Measurements from ENCODE around the gene IFNA16. TPM values are rescaled to one million over a fixed set of nuclear protein-coding genes. Genes with fewer than 3 reads are reported as not detected.
"Not testable (repeated sequence)": the region's sequence is repeated elsewhere in the genome, so short reads cannot be mapped to it uniquely, and the experiment has no call there.

IFNA16 gene
- total RNA-seq, 2 donors from 2014 or later, result not detected

GRCh38 chr9:21228122-21228521, 11.0 kb upstream of the IFNA16 start, which contains the start of gene IFNA17:
IFNA17 (minus strand) TSS chr9:21228222; CDS start chr9:21228173, 49 bp downstream.
- Mint-ChIP-seq H3K9me3 (no peaks in the 10 kb centered on the region), H3K36me3 (no peaks in the 10 kb centered on the region), H3K27ac (no peak within 1 kb of the TSS), H3K4me3 (no peak within 1 kb of the TSS), H3K4me1 (ENCODE audit: low read depth in 2 of 2) (no peaks in the 10 kb centered on the region), H3K27me3 (peaks cover 11 to 12% of the 10 kb centered on the region in 2 donors)
- ATAC-seq, result no peak
- DNase-seq (ENCODE audit: low spot score), result no peak

GRCh38 chr9:21213411-21214326, 3.4 kb downstream of the IFNA16 start:
- DNase-seq (ENCODE audit: low spot score); H3K4me1 Mint-ChIP-seq (ENCODE audit: low read depth in 2 of 2); H3K27ac Mint-ChIP-seq; ATAC-seq; H3K36me3 Mint-ChIP-seq; H3K9me3 Mint-ChIP-seq: not testable (repeated sequence)
- Mint-ChIP-seq H3K4me3 (peak overlapping the region; percentile 60), H3K27me3 (peaks cover 12 to 25% of the 10 kb centered on the region in 2 donors)

GRCh38 chr9:21212160-21212559, 5.0 kb downstream of the IFNA16 start:
- not testable (repeated sequence) for DNase-seq (ENCODE audit: low spot score); H3K4me1 Mint-ChIP-seq (ENCODE audit: low read depth in 2 of 2); H3K9me3 Mint-ChIP-seq; H3K36me3 Mint-ChIP-seq; H3K4me3 Mint-ChIP-seq; H3K27ac Mint-ChIP-seq
- peaks cover 12 to 21% of the 10 kb centered on the region in 2 donors for H3K27me3 Mint-ChIP-seq
- ATAC-seq, result peak in 1 of 2 donors; percentile 41

- not testable (repeated sequence) for H3K4me1 Mint-ChIP-seq (ENCODE audit: low read depth in 2 of 2); H3K27ac Mint-ChIP-seq; H3K36me3 Mint-ChIP-seq; H3K9me3 Mint-ChIP-seq; H3K4me3 Mint-ChIP-seq; ATAC-seq; DNase-seq (ENCODE audit: low spot score)
- H3K27me3 Mint-ChIP-seq, result peaks cover 8 to 20% of the 10 kb centered on the region in 2 donors
These were observed 6.3 kb downstream of the IFNA16 start for GRCh38 chr9:21210782-21211181.

GRCh38 chr9:21210311-21210710, 6.8 kb downstream of the IFNA16 start:
- H3K27ac Mint-ChIP-seq, result no peak overlapping the region
- no peak for DNase-seq (ENCODE audit: low spot score)
- no peaks in the 10 kb centered on the region for H3K9me3 Mint-ChIP-seq
- H3K36me3 Mint-ChIP-seq, result peaks cover 4% of the 10 kb centered on the region
- H3K27me3 Mint-ChIP-seq, result peaks cover 8 to 20% of the 10 kb centered on the region in 2 donors
- no peak overlapping the region for H3K4me3 Mint-ChIP-seq
- no peak for ATAC-seq
- H3K4me1 Mint-ChIP-seq (ENCODE audit: low read depth in 2 of 2), result peaks cover 0 to 6% of the 10 kb centered on the region in 2 donors

- H3K4me1 Mint-ChIP-seq (ENCODE audit: low read depth in 2 of 2); H3K36me3 Mint-ChIP-seq; ATAC-seq; H3K4me3 Mint-ChIP-seq; H3K9me3 Mint-ChIP-seq; DNase-seq (ENCODE audit: low spot score); H3K27ac Mint-ChIP-seq: not testable (repeated sequence)
- H3K27me3 Mint-ChIP-seq, result peaks cover 14 to 17% of the 10 kb centered on the region in 2 donors
These were observed 10.1 kb downstream of the IFNA16 start, which contains the start of gene IFNA10 for GRCh38 chr9:21207043-21207442. IFNA10 (minus strand) TSS chr9:21207143; CDS start chr9:21207097, 46 bp downstream.

GRCh38 chr9:21205204-21205603, 11.9 kb downstream of the IFNA16 start:
- Mint-ChIP-seq H3K27ac (no peak overlapping the region), H3K36me3 (peaks cover 5% of the 10 kb centered on the region), H3K27me3 (peaks cover 21 to 25% of the 10 kb centered on the region in 2 donors), H3K4me3 (no peak overlapping the region), H3K4me1 (ENCODE audit: low read depth in 2 of 2) (no peaks in the 10 kb centered on the region), H3K9me3 (no peaks in the 10 kb centered on the region)
- ATAC-seq (no peak), DNase-seq (ENCODE audit: low spot score) (no peak)

GRCh38 chr9:21202105-21202504, 15.0 kb downstream of the IFNA16 start, which contains the start of gene IFNA7:
IFNA7 (minus strand) TSS chr9:21202205; CDS start chr9:21202165, 40 bp downstream.
- not testable (repeated sequence) for H3K4me1 Mint-ChIP-seq (ENCODE audit: low read depth in 2 of 2); H3K36me3 Mint-ChIP-seq; H3K4me3 Mint-ChIP-seq; DNase-seq (ENCODE audit: low spot score); H3K27ac Mint-ChIP-seq; H3K9me3 Mint-ChIP-seq; ATAC-seq
- peaks cover 21 to 25% of the 10 kb centered on the region in 2 donors for H3K27me3 Mint-ChIP-seq

- not testable (repeated sequence) for H3K27me3 Mint-ChIP-seq; H3K36me3 Mint-ChIP-seq; H3K4me1 Mint-ChIP-seq (ENCODE audit: low read depth in 2 of 2); H3K9me3 Mint-ChIP-seq; DNase-seq (ENCODE audit: low spot score)
- Mint-ChIP-seq H3K4me3 (peak overlapping the region; percentile 63), H3K27ac (peak overlapping the region in 1 of 2 donors; percentile 52)
- ATAC-seq, result peak; percentile 65 to 80
These were observed 22.0 kb downstream of the IFNA16 start for GRCh38 chr9:21194867-21195776.

GRCh38 chr9:21187487-21187886, 29.6 kb downstream of the IFNA16 start, which contains the start of gene IFNA4:
IFNA4 (minus strand) TSS chr9:21187587; CDS start chr9:21187531, 56 bp downstream.
- H3K27ac Mint-ChIP-seq, H3K36me3 Mint-ChIP-seq: not testable (repeated sequence)

GRCh38 chr9:21182810-21183736, 34.0 kb downstream of the IFNA16 start:
- not testable (repeated sequence) for H3K9me3 Mint-ChIP-seq; H3K4me3 Mint-ChIP-seq; H3K4me1 Mint-ChIP-seq (ENCODE audit: low read depth in 2 of 2); H3K27ac Mint-ChIP-seq; H3K36me3 Mint-ChIP-seq; DNase-seq (ENCODE audit: low spot score); H3K27me3 Mint-ChIP-seq
- ATAC-seq, result peak in 1 of 2 donors; percentile 71

More at GRCh38 chr9:21187487-21187886, 29.6 kb downstream of the IFNA16 start, which contains the start of gene IFNA4:
- ATAC-seq; DNase-seq (ENCODE audit: low spot score); H3K4me3 Mint-ChIP-seq; H3K9me3 Mint-ChIP-seq; H3K27me3 Mint-ChIP-seq; H3K4me1 Mint-ChIP-seq (ENCODE audit: low read depth in 2 of 2): not testable (repeated sequence)

GRCh38 chr9:21174671-21175070, 42.4 kb downstream of the IFNA16 start:
- no peaks in the 10 kb centered on the region for H3K9me3 Mint-ChIP-seq
- H3K27me3 Mint-ChIP-seq, result peaks cover 6 to 7% of the 10 kb centered on the region in 2 donors
- H3K27ac Mint-ChIP-seq, result no peak overlapping the region
- ATAC-seq, result no peak
- H3K36me3 Mint-ChIP-seq, result no peaks in the 10 kb centered on the region
- no peak overlapping the region for H3K4me3 Mint-ChIP-seq
- no peak for DNase-seq (ENCODE audit: low spot score)
- no peaks in the 10 kb centered on the region for H3K4me1 Mint-ChIP-seq (ENCODE audit: low read depth in 2 of 2)
